Jurkat, Clone E6-1 (cell line): ENCODE data around the gene FPR2. TPM values are rescaled to one million over a fixed set of nuclear protein-coding genes. Genes with fewer than 3 reads are reported as not detected.

Experiments
- DNase-seq: peaks from one replicate; pipeline ENCODE4 v3.0.0-alpha.2; 2011; ENCODE audit warnings: low read depth, low spot score
- H3K4me3 ChIP-seq: 2 replicates; pipeline ENCODE4 v1.5.1; 2011; ENCODE audit warnings: mild to moderate bottlenecking, low read length, control low read depth, moderate library complexity
- polyA plus RNA-seq: library from polyadenylated mRNA; unstranded; fragments of >200 nt; gene quantifications from one replicate; pipeline ENCODE4 v1.2.1, GENCODE V29; 2012; ENCODE audit warnings: missing spikeins; ENCODE audit not compliant: insufficient read length, insufficient read depth

FPR2 gene, protein sequence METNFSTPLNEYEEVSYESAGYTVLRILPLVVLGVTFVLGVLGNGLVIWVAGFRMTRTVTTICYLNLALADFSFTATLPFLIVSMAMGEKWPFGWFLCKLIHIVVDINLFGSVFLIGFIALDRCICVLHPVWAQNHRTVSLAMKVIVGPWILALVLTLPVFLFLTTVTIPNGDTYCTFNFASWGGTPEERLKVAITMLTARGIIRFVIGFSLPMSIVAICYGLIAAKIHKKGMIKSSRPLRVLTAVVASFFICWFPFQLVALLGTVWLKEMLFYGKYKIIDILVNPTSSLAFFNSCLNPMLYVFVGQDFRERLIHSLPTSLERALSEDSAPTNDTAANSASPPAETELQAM
- not detected for polyA plus RNA-seq

GRCh38 chr19:51760697-51761356 lies at the start of gene FPR2:
Gene FPR2, plus strand, starts transcription at chr19:51761180. Its CDS starts 7,479 bp downstream, at chr19:51768659.
- no peak within 1 kb of the TSS for H3K4me3 ChIP-seq
- DNase-seq, result no peak

- no peak for DNase-seq
- no peak overlapping the region for H3K4me3 ChIP-seq
Measured at GRCh38 chr19:51711702-51712101, 49.3 kb upstream of the FPR2 start.

DNA sequence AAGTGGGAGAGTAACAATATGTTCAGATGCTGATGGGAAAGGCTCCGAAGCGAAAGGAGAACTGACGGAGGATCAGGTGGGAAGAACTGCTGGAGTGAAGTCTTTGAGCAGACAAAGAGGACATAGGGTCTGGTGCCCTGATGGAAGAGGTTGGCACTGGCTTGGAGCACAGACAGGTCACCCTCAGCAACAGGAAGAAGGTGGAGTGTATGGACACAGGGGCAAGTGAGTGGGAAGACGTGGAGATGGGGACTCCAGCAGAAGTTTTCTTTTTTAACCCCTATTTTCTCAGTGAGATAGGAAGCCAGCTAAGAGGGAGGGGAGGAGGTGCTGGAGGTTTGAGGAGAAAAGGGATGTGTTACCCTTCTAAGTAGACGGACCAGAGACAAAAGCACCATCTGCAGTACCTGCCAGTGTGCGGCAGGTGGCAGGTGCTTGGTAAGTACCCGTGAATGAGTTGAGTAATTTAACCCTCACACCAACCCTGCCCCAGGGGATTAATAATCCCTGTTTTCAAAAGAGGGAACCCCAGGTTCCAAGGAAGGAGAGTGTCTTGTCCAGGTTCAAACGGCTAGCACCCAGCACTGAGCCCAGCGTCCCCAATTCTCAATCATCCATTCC lies 48.4 kb upstream of the FPR2 start:
- peak; percentile 54 for DNase-seq
- H3K4me3 ChIP-seq, result no peak overlapping the region

GRCh38 chr19:51713319-51714285 lies 47.4 kb upstream of the FPR2 start:
- DNase-seq, result no peak
- no peak overlapping the region for H3K4me3 ChIP-seq

GRCh38 chr19:51714848-51715247 lies 46.1 kb upstream of the FPR2 start:
- no peak for DNase-seq
- H3K4me3 ChIP-seq, result no peak overlapping the region

DNA sequence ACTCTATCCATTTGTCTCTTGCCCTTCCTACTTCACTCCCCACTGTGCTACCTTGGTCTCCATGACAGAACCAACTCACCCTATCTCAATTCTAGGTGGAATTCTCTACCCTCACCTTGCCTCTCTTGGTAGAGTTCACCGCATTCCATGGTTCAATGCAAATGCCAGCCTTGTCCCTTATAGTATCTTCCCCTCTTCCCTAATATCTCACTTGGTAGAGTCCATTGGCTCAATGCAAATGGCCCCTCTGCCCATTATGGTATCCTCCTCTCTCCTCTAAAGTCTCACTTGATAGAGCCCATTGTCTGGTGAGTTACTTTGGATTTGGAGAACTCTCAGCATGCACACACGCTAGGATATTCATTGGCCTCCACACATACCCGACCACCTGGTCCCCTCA lies 45.1 kb upstream of the FPR2 start:
- H3K4me3 ChIP-seq, result no peak overlapping the region
- no peak for DNase-seq

- no peak overlapping the region for H3K4me3 ChIP-seq
- no peak for DNase-seq
Measured at GRCh38 chr19:51716925-51717324, 44.1 kb upstream of the FPR2 start.

DNA sequence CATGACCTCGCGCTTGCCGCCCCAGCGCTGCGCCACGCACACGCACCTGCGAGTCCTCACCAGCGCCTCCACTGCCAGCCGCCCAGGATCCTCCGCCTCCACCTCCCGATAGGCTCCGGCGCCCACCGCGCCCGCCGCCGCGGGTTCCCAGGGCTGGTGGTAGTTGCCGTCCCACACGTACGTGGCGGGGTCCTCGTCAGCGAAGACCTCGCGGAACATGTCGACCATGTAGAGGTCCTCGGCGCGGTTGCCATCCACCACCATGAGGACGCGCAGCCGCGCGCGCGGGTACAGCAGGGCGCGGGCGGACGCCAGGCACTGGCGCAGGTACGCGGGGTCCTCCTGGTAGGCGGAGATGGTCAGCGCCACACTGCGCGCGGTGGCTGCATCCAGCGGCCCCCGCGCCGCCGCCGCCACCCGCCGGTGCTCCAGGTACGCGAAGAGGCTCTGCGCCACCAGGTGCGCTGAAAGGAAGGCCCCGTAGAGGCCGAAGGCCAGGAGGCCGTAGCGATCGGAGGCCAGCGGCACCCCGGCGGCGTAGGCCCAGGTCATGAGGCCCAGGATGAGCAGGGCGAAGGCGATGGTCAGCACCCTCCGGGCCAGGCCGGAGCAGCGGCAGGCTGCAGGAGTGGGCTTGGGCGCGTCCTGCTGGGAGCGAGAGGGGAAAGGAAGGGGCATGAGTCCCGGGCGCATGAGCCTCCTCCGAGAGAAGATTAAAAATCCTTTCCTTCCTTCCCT lies 41.6 kb upstream of the FPR2 start:
- DNase-seq, result no peak
- H3K4me3 ChIP-seq, result no peak overlapping the region

GRCh38 chr19:51721905-51722304 lies 39.1 kb upstream of the FPR2 start:
- DNase-seq, result peak; percentile 30

DNA sequence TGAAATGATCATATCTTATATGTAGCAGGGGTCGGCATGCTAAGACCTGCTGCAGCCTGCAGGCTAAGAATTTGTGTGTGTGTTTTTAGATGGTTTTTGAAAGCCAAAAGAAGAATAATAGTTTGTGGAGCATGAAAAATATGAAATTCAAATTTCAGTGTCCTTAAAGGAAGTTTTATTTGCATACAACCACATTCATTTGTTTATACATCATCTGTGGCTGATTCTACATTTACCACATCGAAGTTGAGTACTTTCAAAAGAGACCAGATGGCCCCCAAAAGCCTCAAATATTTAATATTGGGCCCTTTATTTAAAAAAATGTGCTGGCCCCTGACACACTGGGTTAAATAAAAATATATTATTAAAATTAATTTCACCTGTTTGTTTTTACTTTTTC lies 38.5 kb upstream of the FPR2 start:
- no peak for DNase-seq
- no peak overlapping the region for H3K4me3 ChIP-seq

More at GRCh38 chr19:51721905-51722304, 39.1 kb upstream of the FPR2 start:
- no peak overlapping the region for H3K4me3 ChIP-seq

DNA sequence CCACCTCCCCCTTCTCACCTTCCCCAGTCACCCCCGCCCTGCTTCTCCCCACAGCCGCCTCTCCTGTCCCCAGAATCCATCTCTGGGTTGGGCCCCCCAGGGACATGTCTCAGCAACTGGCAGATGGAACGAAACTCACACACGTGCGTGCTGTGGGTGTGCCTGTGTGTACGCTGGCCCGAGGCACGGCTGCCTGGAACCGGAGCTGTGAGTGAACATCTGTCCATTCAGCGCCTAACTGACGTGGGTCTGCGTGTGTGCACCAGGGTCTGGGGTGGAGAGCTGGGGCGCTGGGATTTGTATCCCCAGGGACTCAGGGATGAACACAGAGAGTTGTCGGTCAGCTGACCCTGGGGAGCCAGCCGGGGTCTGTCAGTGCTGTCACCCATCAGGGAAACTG lies 36.4 kb upstream of the FPR2 start:
- H3K4me3 ChIP-seq, result no peak overlapping the region
- no peak for DNase-seq

DNA sequence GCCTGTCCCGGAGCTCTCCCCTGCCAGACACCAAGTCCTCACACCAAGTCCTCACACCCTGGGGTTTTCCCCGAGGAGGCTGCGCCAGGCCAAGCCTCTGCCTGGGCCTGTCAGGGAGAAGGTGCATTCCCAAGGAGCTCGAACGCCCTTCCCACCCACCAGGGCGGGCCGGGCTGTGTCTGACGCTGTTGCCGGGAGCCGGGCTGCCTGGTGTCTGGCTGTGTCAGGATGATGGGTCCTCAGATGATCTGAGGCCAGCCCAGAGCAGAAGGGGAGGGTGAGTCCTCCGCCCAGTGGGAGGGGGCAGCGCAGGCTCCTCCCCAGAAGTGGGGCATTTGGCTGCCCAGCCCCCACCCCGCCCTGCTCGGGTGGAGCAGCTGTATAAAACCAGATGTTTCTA lies 34.9 kb upstream of the FPR2 start:
- H3K4me3 ChIP-seq, result no peak overlapping the region
- DNase-seq, result no peak

DNA sequence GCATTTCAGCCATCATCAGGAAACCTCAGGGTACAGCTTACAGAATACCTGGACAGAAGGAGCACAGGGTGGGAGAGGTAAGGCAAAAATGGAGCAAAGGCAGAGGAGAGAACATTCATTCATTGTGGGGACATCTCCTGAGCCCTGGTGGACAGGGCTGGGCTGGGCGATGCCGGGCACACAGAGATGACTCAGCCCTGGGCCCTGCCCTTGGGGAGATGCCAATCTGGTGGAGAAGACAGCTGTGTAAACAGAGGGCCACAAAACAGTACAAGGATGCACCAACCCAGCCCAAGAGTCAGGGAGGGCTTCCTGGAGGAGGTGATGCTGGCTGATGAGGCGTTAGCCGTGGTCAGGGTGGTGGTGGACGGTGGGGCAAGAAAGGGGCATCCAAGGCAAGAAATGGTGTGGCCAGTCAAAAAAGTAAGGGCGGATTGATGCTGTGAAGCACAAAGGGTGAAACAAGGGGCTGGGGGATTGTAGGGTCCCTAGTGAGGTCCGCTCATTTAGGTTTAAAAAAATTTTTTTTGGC lies 33.6 kb upstream of the FPR2 start:
- no peak for DNase-seq
- H3K4me3 ChIP-seq, result no peak overlapping the region

DNA sequence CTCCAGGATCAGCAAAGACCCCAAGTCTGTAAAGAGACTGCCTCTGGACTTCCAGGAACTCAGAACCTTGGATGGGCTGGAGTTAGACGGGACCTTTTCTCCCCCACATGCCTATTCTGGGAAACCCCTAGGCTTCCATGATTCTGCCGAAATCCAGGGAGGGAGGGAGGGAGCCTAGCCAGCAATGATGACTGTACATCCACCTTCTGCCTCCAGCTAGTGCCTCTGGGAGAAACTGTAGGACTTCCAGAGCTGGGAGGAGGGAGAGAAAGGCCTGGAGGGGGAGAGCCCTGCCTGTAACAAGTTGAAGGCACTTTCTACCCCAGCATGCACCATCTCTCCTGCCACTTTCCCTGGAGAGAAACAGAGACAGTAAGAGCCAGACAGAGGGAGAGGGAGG lies 31.2 kb upstream of the FPR2 start:
- no peak overlapping the region for H3K4me3 ChIP-seq
- no peak for DNase-seq

GRCh38 chr19:51733742-51734522 lies 27.0 kb upstream of the FPR2 start:
- no peak for DNase-seq
- no peak overlapping the region for H3K4me3 ChIP-seq

- no peak overlapping the region for H3K4me3 ChIP-seq
- DNase-seq, result no peak
Measured at GRCh38 chr19:51735759-51736449, 25.1 kb upstream of the FPR2 start.

- H3K4me3 ChIP-seq, result no peak overlapping the region
- DNase-seq, result no peak
Measured at GRCh38 chr19:51737389-51737788, 23.6 kb upstream of the FPR2 start.
